ENCODE measurements around the gene NUP214. TPM values are rescaled to one million over a fixed set of nuclear protein-coding genes. Genes with fewer than 3 reads are reported as not detected.
"Not testable (repeated sequence)": the region's sequence is repeated elsewhere in the genome, so short reads cannot be mapped to it uniquely, and the experiment has no call there.

Gene NUP214
- polyA plus RNA-seq, 1 experiment = 6.3 TPM

DNA sequence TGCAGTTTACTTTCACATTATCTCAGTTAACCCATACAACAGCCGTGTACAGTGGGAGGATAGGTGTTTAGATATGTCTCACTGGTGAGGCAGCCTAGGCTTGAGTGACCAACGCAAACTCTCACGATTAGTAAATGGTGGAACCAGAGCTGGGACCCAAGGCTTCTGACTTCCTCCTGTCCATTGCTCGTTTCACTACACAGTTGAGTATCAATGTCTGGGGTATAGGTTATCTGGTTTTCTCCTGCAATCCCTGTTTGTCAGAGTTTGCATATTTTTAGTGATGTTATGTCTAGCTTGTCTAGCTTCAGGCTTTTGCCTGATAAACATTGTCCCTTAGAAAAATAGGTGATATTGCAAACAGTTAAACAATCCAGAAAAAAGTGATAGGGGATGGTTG lies 62.6 kb downstream of the NUP214 start:
- TF ChIP-seq, protein P1, sequence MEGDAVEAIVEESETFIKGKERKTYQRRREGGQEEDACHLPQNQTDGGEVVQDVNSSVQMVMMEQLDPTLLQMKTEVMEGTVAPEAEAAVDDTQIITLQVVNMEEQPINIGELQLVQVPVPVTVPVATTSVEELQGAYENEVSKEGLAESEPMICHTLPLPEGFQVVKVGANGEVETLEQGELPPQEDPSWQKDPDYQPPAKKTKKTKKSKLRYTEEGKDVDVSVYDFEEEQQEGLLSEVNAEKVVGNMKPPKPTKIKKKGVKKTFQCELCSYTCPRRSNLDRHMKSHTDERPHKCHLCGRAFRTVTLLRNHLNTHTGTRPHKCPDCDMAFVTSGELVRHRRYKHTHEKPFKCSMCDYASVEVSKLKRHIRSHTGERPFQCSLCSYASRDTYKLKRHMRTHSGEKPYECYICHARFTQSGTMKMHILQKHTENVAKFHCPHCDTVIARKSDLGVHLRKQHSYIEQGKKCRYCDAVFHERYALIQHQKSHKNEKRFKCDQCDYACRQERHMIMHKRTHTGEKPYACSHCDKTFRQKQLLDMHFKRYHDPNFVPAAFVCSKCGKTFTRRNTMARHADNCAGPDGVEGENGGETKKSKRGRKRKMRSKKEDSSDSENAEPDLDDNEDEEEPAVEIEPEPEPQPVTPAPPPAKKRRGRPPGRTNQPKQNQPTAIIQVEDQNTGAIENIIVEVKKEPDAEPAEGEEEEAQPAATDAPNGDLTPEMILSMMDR (IDR thresholded peaks at IDR 0.05; ENCODE audit: insufficient read depth, low read depth, low read length) = no peak
- no peak for DNase-seq (ENCODE audit: low read depth)
- no peaks in the 10 kb centered on the region for H3K36me3 ChIP-seq (ENCODE audit: control insufficient read depth, insufficient read depth, low read length)
- no peaks in the 10 kb centered on the region for H3K27me3 ChIP-seq (ENCODE audit: control insufficient read depth, insufficient read depth, low read length)
- ChIA-PET POLR2A (no interaction called here), CTCF (interaction anchor here (0.7 kb wide), 1 partner anchor 102 kb away, joined by 3 read pairs; the partner anchor contains the start of gene PLPP7)
- H3K4me3 ChIP-seq (ENCODE audit: low read depth, low read length) = no peak overlapping the region

DNA sequence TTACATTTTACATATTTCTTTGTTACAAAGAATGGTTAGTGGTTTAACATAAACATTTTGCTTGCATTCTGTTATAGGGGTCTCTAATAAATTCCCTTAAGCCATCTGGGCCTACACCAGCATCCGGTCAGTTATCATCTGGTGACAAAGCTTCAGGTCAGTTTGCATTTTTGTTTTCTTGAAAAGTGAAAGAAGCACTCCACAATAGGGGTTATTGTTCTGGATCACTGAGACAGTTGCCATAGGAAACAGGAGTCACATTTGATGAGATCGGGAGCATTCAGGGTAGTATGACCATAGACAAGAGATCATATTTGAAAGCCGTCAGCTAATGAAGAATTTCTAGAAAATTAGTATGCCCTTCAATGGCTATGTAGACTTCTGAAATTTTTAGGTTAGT lies 63.6 kb downstream of the NUP214 start:
- Histone ChIP-seq H3K27me3 (ENCODE audit: control insufficient read depth, insufficient read depth, low read length) (no peaks in the 10 kb centered on the region), H3K36me3 (ENCODE audit: control insufficient read depth, insufficient read depth, low read length) (no peaks in the 10 kb centered on the region), H3K4me3 (ENCODE audit: low read depth, low read length) (no peak overlapping the region)
- POLR2A ChIA-PET = no interaction called here
- no peak for DNase-seq (ENCODE audit: low read depth)
- TF ChIP-seq, protein P1 (IDR thresholded peaks at IDR 0.05; ENCODE audit: insufficient read depth, low read depth, low read length) = no peak
- CTCF ChIA-PET = no interaction called here

DNA sequence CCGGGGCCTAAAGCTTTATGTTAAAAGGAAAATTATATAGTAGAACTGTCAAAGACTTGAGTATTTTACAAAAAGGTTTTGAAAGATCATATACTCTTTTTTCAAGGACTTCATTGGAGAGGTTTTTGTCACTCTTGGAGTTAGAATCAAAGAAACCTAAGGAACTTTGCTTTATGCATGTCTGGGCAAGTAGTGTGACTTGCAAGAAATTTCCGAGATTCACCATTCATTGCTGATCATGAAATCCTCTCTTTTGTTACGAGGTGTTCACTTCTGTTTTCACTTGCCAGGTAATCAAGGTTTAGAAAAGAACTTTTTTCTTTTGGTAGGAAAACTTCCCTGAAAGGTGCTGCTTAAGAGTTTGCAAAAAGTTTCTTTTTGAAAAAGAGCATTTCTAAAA lies 64.8 kb downstream of the NUP214 start:
- DNase-seq (ENCODE audit: low read depth) = no peak
- Histone ChIP-seq H3K4me3 (ENCODE audit: low read depth, low read length) (no peak overlapping the region), H3K36me3 (ENCODE audit: control insufficient read depth, insufficient read depth, low read length) (peaks cover 3% of the 10 kb centered on the region), H3K27me3 (ENCODE audit: control insufficient read depth, insufficient read depth, low read length) (no peaks in the 10 kb centered on the region)
- POLR2A ChIA-PET = no interaction called here
- CTCF ChIA-PET = no interaction called here
- TF ChIP-seq, protein P1 (IDR thresholded peaks at IDR 0.05; ENCODE audit: insufficient read depth, low read depth, low read length) = no peak

DNA sequence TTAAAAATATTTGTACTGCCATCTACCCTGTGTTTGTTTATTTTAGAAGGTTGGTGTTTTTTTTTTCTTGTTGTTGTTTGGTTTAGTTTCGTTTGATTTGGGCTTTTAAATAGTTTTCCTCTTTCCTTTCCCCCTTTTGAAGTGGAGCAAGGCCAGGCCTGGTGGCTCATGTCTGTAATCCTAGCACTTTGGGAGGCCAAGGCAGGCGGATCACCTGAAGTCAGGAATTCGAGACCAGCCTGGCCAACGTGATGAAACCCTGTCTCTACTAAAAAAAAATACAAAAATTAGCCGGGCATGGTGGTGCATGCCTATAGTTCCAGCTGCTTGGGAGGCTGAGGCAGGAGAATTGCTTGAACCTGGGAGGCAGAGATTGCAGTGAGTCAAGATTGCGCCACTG lies 65.6 kb downstream of the NUP214 start:
- H3K27me3 ChIP-seq (ENCODE audit: control insufficient read depth, insufficient read depth, low read length); DNase-seq (ENCODE audit: low read depth); H3K36me3 ChIP-seq (ENCODE audit: control insufficient read depth, insufficient read depth, low read length); POLR2A ChIA-PET; H3K4me3 ChIP-seq (ENCODE audit: low read depth, low read length): not testable (repeated sequence)
- CTCF ChIA-PET = interaction anchor here (0.8 kb wide), 1 partner anchor 8 kb away, joined by 3 read pairs; no protein-coding TSS in a partner anchor

DNA sequence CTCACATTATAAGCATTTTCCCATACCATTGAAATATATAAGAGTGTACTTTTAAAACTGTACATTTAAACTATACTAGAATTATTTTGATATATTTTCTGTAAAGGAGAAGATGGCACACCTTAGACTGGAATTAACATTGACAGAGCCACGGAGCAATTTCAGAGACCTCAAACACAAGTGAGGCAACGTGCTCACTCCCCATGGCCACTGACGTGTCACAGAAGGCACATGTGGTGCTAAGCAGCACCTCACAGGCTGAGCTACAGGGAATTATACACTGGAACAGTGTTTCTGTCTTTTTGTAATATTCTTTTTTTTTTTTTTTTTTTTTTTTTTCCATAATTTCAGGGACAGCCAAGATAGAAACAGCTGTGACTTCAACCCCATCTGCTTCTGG lies 66.5 kb downstream of the NUP214 start:
- ChIA-PET POLR2A (no interaction called here), CTCF (interaction anchor here (0.6 to 0.8 kb wide), 2 partner anchors 14 to 424 kb away, joined by 3 read pairs; no protein-coding TSS in a partner anchor)
- Histone ChIP-seq H3K36me3 (ENCODE audit: control insufficient read depth, insufficient read depth, low read length) (peaks cover 3% of the 10 kb centered on the region), H3K4me3 (ENCODE audit: low read depth, low read length) (no peak overlapping the region), H3K27me3 (ENCODE audit: control insufficient read depth, insufficient read depth, low read length) (no peaks in the 10 kb centered on the region)
- TF ChIP-seq, protein P1 (IDR thresholded peaks at IDR 0.05; ENCODE audit: insufficient read depth, low read depth, low read length) = no peak
- DNase-seq (ENCODE audit: low read depth) = no peak

DNA sequence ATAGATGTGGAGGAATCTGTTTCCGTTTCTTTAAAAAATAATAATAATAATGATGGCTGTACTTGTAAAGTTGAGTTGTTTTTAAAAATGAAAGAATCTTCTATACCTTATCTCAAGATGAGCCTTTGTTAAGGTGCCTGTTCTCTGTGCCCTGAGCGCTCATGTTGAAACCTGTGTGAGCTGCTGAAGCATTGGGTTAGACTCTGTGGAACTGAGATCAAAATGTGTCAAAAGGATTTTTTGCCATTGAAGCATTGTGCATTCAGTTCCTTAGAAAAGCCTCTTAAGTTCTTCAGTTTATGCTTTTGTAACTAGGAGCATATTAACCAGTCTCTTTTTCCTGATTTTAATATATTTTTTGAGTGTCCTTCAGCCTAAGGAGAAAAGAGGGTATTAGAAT lies 67.7 kb downstream of the NUP214 start:
- H3K4me3 ChIP-seq (ENCODE audit: low read depth, low read length) = no peak overlapping the region
- H3K27me3 ChIP-seq (ENCODE audit: control insufficient read depth, insufficient read depth, low read length) = no peaks in the 10 kb centered on the region
- TF ChIP-seq, protein P1 (IDR thresholded peaks at IDR 0.05; ENCODE audit: insufficient read depth, low read depth, low read length) = no peak
- peaks cover 11% of the 10 kb centered on the region for H3K36me3 ChIP-seq (ENCODE audit: control insufficient read depth, insufficient read depth, low read length)
- ChIA-PET CTCF (no interaction called here), POLR2A (no interaction called here)
- DNase-seq (ENCODE audit: low read depth) = no peak

All from BJ (cell line).